Measurements from ENCODE around the gene APOBR. TPM values are rescaled to one million over a fixed set of nuclear protein-coding genes. Genes with fewer than 3 reads are reported as not detected.

The APOBR gene
- total RNA-seq, 2 experiments from 2014 or later: 5.5 TPM

GRCh38 chr16:28503470-28504259 is 9.2 kb downstream of the APOBR start:
- Mint-ChIP-seq H3K9me3 (no peaks in the 10 kb centered on the region), H3K27ac (no peak overlapping the region), H3K36me3 (ENCODE audit: low read depth) (no peaks in the 10 kb centered on the region), H3K27me3 (no peaks in the 10 kb centered on the region), H3K4me1 (ENCODE audit: low read depth) (peaks cover 26% of the 10 kb centered on the region), H3K4me3 (no peak overlapping the region)
- TF ChIP-seq CTCF (IDR thresholded peaks at IDR 0.05): no peak
- intact Hi-C loops (cut with micrococcal nuclease): no loop called here
- ATAC-seq (no peak), DNase-seq (no peak)
- CTCF ChIA-PET: interaction anchor here (0.9 to 1.6 kb wide), 2 partner anchors 9 to 187 kb away, joined by 3 to 5 read pairs; partner anchors contain the start of gene APOBR
- POLR2A ChIA-PET: interaction anchor here (2.1 kb wide), 1 partner anchor 10 kb away, joined by 8 read pairs; the partner anchor contains the start of gene APOBR

- TF ChIP-seq CTCF (IDR thresholded peaks at IDR 0.05): no peak
Observed at GRCh38 chr16:28504707-28505404, 10.4 kb downstream of the APOBR start.

GRCh38 chr16:28505489-28506137 is 11.2 kb downstream of the APOBR start:
- H3K27me3 Mint-ChIP-seq: no peaks in the 10 kb centered on the region
- intact Hi-C loops (cut with micrococcal nuclease): no loop called here
- no peak for TF ChIP-seq CTCF (IDR thresholded peaks at IDR 0.05)
- no peak for DNase-seq
- POLR2A ChIA-PET: no interaction called here
- H3K36me3 Mint-ChIP-seq (ENCODE audit: low read depth): no peaks in the 10 kb centered on the region
- H3K27ac Mint-ChIP-seq: no peak overlapping the region
- ATAC-seq: no peak
- peaks cover 18% of the 10 kb centered on the region for H3K4me1 Mint-ChIP-seq (ENCODE audit: low read depth)
- no peak overlapping the region for H3K4me3 Mint-ChIP-seq
- CTCF ChIA-PET: no interaction called here
- H3K9me3 Mint-ChIP-seq: no peaks in the 10 kb centered on the region

More at GRCh38 chr16:28504707-28505404, 10.4 kb downstream of the APOBR start:
- Mint-ChIP-seq H3K36me3 (ENCODE audit: low read depth) (no peaks in the 10 kb centered on the region), H3K4me3 (no peak overlapping the region), H3K27me3 (no peaks in the 10 kb centered on the region), H3K9me3 (no peaks in the 10 kb centered on the region), H3K27ac (no peak overlapping the region), H3K4me1 (ENCODE audit: low read depth) (peaks cover 23% of the 10 kb centered on the region)
- no peak for DNase-seq
- POLR2A ChIA-PET: no interaction called here
- no peak for ATAC-seq
- CTCF ChIA-PET: no interaction called here
- intact Hi-C loops (cut with micrococcal nuclease): no loop called here

- Mint-ChIP-seq H3K4me1 (ENCODE audit: low read depth) (peaks cover 18% of the 10 kb centered on the region), H3K4me3 (no peak overlapping the region), H3K27ac (no peak overlapping the region), H3K9me3 (no peaks in the 10 kb centered on the region), H3K36me3 (ENCODE audit: low read depth) (no peaks in the 10 kb centered on the region), H3K27me3 (no peaks in the 10 kb centered on the region)
- DNase-seq (no peak), ATAC-seq (no peak)
- intact Hi-C loops (cut with micrococcal nuclease): no loop called here
- POLR2A ChIA-PET: interaction anchor here (0.7 kb wide), 1 partner anchor 43 kb away, joined by 3 read pairs; the partner anchor contains the start of gene SGF29
- CTCF ChIA-PET: interaction anchor here (0.6 kb wide), 1 partner anchor 196 kb away, joined by 3 read pairs; no protein-coding TSS in a partner anchor
- no peak for TF ChIP-seq CTCF (IDR thresholded peaks at IDR 0.05)
Observed at GRCh38 chr16:28511031-28511430, 16.6 kb downstream of the APOBR start.
